GM12891 (cell line): ENCODE results near the gene CTF1.

Experiments used
- PAX5 ChIP-seq: IDR thresholded peaks from 2 replicates; pipeline ENCODE4 v1.6.1; 2011; ENCODE audit warnings: low read length, moderate library complexity, mild to moderate bottlenecking; ENCODE audit not compliant: insufficient read depth, severe bottlenecking
- POLR2A ChIP-seq: IDR thresholded peaks from 2 replicates; pipeline ENCODE4 v1.6.1; 2011; ENCODE audit warnings: low read depth, low read length, control low read depth
- POLR2AphosphoS5 ChIP-seq: IDR thresholded peaks from 2 replicates; pipeline ENCODE4 v1.6.1; 2011; ENCODE audit warnings: low read depth, low read length, control low read depth
- POU2F2 ChIP-seq: IDR thresholded peaks from 2 replicates; pipeline ENCODE4 v1.6.1; 2011; ENCODE audit warnings: low read depth, mild to moderate bottlenecking, control low read depth, low read length, moderate library complexity
- SPI1 ChIP-seq: IDR thresholded peaks from 2 replicates; pipeline ENCODE4 v1.6.1; 2011; ENCODE audit warnings: low read depth, low read length, control low read depth
- TAF1 ChIP-seq: IDR thresholded peaks from 2 replicates; pipeline ENCODE4 v1.6.1; 2011; ENCODE audit warnings: low read depth, low read length, control low read depth

- TF ChIP-seq POLR2A (no peak), POLR2AphosphoS5 (no peak), PAX5 (no peak), SPI1 (no peak), TAF1 (no peak), POU2F2 (no peak)
Observed at GRCh38 chr16:30900588-30900987, 4.2 kb downstream of the CTF1 start.
